GM12878 (cell line): ENCODE results near the gene HOXC5. TPM values are rescaled to one million over a fixed set of nuclear protein-coding genes. Genes with fewer than 3 reads are reported as not detected.

Experiments used
- ATAC-seq: fragments of 200-7000 bp; cut with Tn5 transposase; 3 replicates; pipeline ENCODE4 v1.9.1; 2020; ENCODE audit warnings: mild to moderate bottlenecking, moderate library complexity
- BruUV-seq: library from RNA; stranded (reverse); fragments of 400-500 nt; replicated peaks from 2 replicates; lab custom pipeline; 2021; lab: Mats Ljungman, UMichigan
- CTCF ChIA-PET: fragments of 300-600 bp; sonication (Branson Sonifier 250); formaldehyde crosslinking; extraction: SDS; loops from one replicate; lab custom pipeline; 2021; ENCODE audit warnings: inconsistent platforms; lab: Yijun Ruan, JAX
- POLR2A ChIA-PET: fragments of 350-600 bp; formaldehyde crosslinking; extraction: SDS; loops from one replicate; lab custom pipeline; 2021; ENCODE audit warnings: inconsistent platforms; lab: Charles Lee
- RAD21 ChIA-PET: fragments of 300-600 bp; sonication (Branson Sonifier 250); formaldehyde crosslinking; loops from one replicate; lab custom pipeline; 2023; ENCODE audit warnings: antibody characterized with exemption; ENCODE audit not compliant: unreplicated experiment; lab: Charles Lee
- SMC1A ChIA-PET: fragments of 300-600 bp; sonication (Branson Sonifier 250); formaldehyde crosslinking; loops from one replicate; lab custom pipeline; 2023; ENCODE audit not compliant: unreplicated experiment, uncharacterized antibody; lab: Charles Lee
- DNase-seq: peaks from one replicate; pipeline ENCODE4 v3.0.0-alpha.2; 2011; ENCODE audit warnings: low read depth, low spot score
- FAIRE-seq: peaks from 3 replicates; lab custom pipeline; 2011; peaks lifted over from hg19 to GRCh38; lab: Jason Lieb, UNC
- H2AFZ ChIP-seq: 2 replicates; pipeline ENCODE4 v1.6.0; 2011; ENCODE audit warnings: low read depth, low read length, control low read depth; ENCODE audit not compliant: control insufficient read depth
- H3K27ac ChIP-seq: 2 replicates; pipeline ENCODE4 v1.5.1; 2011; ENCODE audit warnings: control low read depth; ENCODE audit not compliant: control insufficient read depth, insufficient read depth
- H3K27me3 ChIP-seq, 2 experiments: replicated peaks in 1 of 2; 2 replicates each; pipeline versions ENCODE4 v1.6.0 to v1.6.1; 2011; ENCODE audit warnings: low read length in 1 of 2; ENCODE audit not compliant: control insufficient read depth in 2 of 2, insufficient read depth in 2 of 2
- H3K36me3 ChIP-seq, 2 experiments: 2 replicates each; pipeline ENCODE4 v1.5.1; 2011; ENCODE audit warnings: low read length in 1 of 2; ENCODE audit not compliant: control insufficient read depth in 2 of 2, insufficient read depth in 2 of 2
- H3K4me1 ChIP-seq: 2 replicates; pipeline ENCODE4 v1.6.1; 2011; ENCODE audit warnings: mild to moderate bottlenecking, low read length, moderate library complexity, mixed read lengths; ENCODE audit not compliant: control insufficient read depth, insufficient read depth
- H3K4me2 ChIP-seq: 2 replicates; pipeline ENCODE4 v1.6.0; 2011; ENCODE audit warnings: control low read depth; ENCODE audit not compliant: control insufficient read depth, insufficient read depth
- H3K4me3 ChIP-seq: fragments of 200-600 bp; sonication (generic); 2 replicates; pipeline ENCODE4 v1.5.1; 2016
- H3K79me2 ChIP-seq: 2 replicates; pipeline ENCODE4 v1.6.0; 2011; ENCODE audit warnings: low read length; ENCODE audit not compliant: control insufficient read depth, insufficient read depth
- H3K9ac ChIP-seq: 2 replicates; pipeline ENCODE4 v1.8.0; 2011; ENCODE audit warnings: low read length, control low read depth, mixed read lengths; ENCODE audit not compliant: control insufficient read depth, insufficient read depth
- H3K9me3 ChIP-seq: replicated peaks from 3 replicates; pipeline ENCODE4 v1.5.1; 2011; ENCODE audit warnings: mild to moderate bottlenecking, low read length; ENCODE audit not compliant: control insufficient read depth, insufficient read depth
- H4K20me1 ChIP-seq: 2 replicates; pipeline ENCODE4 v1.6.0; 2011; ENCODE audit not compliant: control insufficient read depth, insufficient read depth
- BMI1 ChIP-seq: fragments of 450-650 bp; IDR thresholded peaks from 2 replicates; pipeline ENCODE4 v1.6.1; 2016; ENCODE audit warnings: mild to moderate bottlenecking, moderate library complexity, borderline replicate concordance
- E2F8 ChIP-seq: fragments of 450-650 bp; IDR thresholded peaks from 2 replicates; pipeline ENCODE4 v1.6.1; 2018; ENCODE audit warnings: mild to moderate bottlenecking, low read depth, moderate library complexity; ENCODE audit not compliant: partially characterized antibody
- IKZF2 ChIP-seq, 2 experiments: fragments of 450-650 bp; IDR thresholded peaks; 2 replicates each; pipeline ENCODE4 v1.6.1; 2017; ENCODE audit warnings: mild to moderate bottlenecking in 2 of 2, moderate library complexity in 2 of 2
- KLF5 ChIP-seq: fragments of 450-650 bp; IDR thresholded peaks from 2 replicates; pipeline ENCODE4 v1.6.1; 2014; ENCODE audit warnings: mild to moderate bottlenecking; ENCODE audit not compliant: partially characterized antibody
- MEF2B ChIP-seq: fragments of 450-650 bp; IDR thresholded peaks from 2 replicates; pipeline ENCODE4 v1.6.1; 2018; ENCODE audit warnings: mild to moderate bottlenecking, moderate library complexity; ENCODE audit not compliant: partially characterized antibody, poor library complexity, severe bottlenecking
- MXI1 ChIP-seq: fragments of 150-350 bp; IDR thresholded peaks from 2 replicates; pipeline ENCODE4 v1.6.1; 2011; ENCODE audit warnings: low read depth, mild to moderate bottlenecking, inconsistent platforms, low read length, improper control_type of control experiment
- RBBP5 ChIP-seq: fragments of 200-600 bp; sonication (generic); conservative IDR thresholded peaks from 2 replicates; pipeline ENCODE4 v1.6.1; 2016
- SMARCA5 ChIP-seq: fragments of 450-650 bp; IDR thresholded peaks from 2 replicates; pipeline ENCODE4 v1.6.1; 2017; ENCODE audit warnings: mild to moderate bottlenecking
- ZBED1 ChIP-seq: IDR thresholded peaks from 2 replicates; pipeline ENCODE4 v1.6.1; 2016; ENCODE audit warnings: borderline replicate concordance
- ZBTB11 ChIP-seq: fragments of 450-650 bp; formaldehyde crosslinking; IDR thresholded peaks from 2 replicates; pipeline ENCODE4 v1.5.0; 2022; ENCODE audit warnings: mild to moderate bottlenecking, missing genetic modification characterization
- ZNF24 ChIP-seq: fragments of 450-650 bp; IDR thresholded peaks from 2 replicates; pipeline ENCODE4 v1.6.1; 2017; ENCODE audit warnings: antibody characterized with exemption, mild to moderate bottlenecking
- ZNF384 ChIP-seq: IDR thresholded peaks from 2 replicates; pipeline ENCODE4 v1.6.1; 2012; ENCODE audit warnings: low read depth, mild to moderate bottlenecking, low read length, improper control_type of control experiment, borderline replicate concordance
- in situ Hi-C: fragments of 300-500 bp; cut with MboI; formaldehyde crosslinking; loops from 9 replicates; pipeline ENCODE4 v1.14.3; 2018; ENCODE audit warnings: mixed read lengths
- intact Hi-C: fragments of 100-400 bp; cut with micrococcal nuclease; formaldehyde crosslinking; loops from one replicate; pipeline ENCODE4 v1.14.2; 2022; ENCODE audit not compliant: unreplicated experiment
- polyA plus RNA-seq, 11 experiments: library from polyadenylated mRNA; depleted of rRNA in 4 of 11; unstranded in 6 of 11; stranded (reverse) in 5 of 11; fragments of >200 nt; fragmentation: Nextera tagmentation in 4 of 11; fragmentation: Illumina TruSeq in 1 of 11; extraction: Ambion mirVana in 4 of 11; extraction: Trizol in 1 of 11; gene quantifications; 1 replicate in 1 of 11; 2 replicates in 10 of 11; pipeline versions ENCODE4 v1.2.1 to v1.2.3, GENCODE V29; 2011 to 2016; ENCODE audit warnings: inconsistent platforms in 2 of 11, missing spikeins in 2 of 11, low read depth in 1 of 11
- total RNA-seq, 4 experiments: library from RNA; depleted of rRNA in 3 of 4; stranded (reverse); fragments of >200 nt in 3 of 4; fragmentation: Illumina TruSeq in 1 of 4; extraction: Trizol in 1 of 4; gene quantifications; 2 replicates each; pipeline versions ENCODE4 v1.2.1 to v1.2.3, GENCODE V29; 2013 to 2021
- TF ChIP-seq, protein P1 (sequence below): IDR thresholded peaks from 2 replicates; pipeline ENCODE4 v1.6.1; 2011; ENCODE audit warnings: borderline replicate concordance, low read depth, mild to moderate bottlenecking, moderate library complexity, low read length; ENCODE audit not compliant: insufficient read depth, poor library complexity, severe bottlenecking
- TF ChIP-seq, protein P2 (sequence below): fragments of 450-650 bp; formaldehyde crosslinking; IDR thresholded peaks from 2 replicates; pipeline ENCODE4 v1.4.0; 2020; ENCODE audit warnings: mild to moderate bottlenecking, moderate library complexity

HOXC5 gene
- total and polyA plus RNA-seq, 10 of the 15 experiments (the other 5 are each of a cell fraction or from before 2014, with no cell fraction given), result 0.11 TPM; not detected in 9

GRCh38 chr12:54075974-54076373 is 43.1 kb downstream of the HOXC5 start:
- Histone ChIP-seq H4K20me1 (no peaks in the 10 kb centered on the region), H3K4me3 (no peak overlapping the region), H3K27ac (no peak overlapping the region), H3K9me3 (no peaks in the 10 kb centered on the region), H3K4me2 (no peak overlapping the region), H2AFZ (no peak overlapping the region), H3K79me2 (no peaks in the 10 kb centered on the region), H3K27me3 (no peaks in the 10 kb centered on the region), H3K9ac (no peak overlapping the region), H3K36me3 (no peaks in the 10 kb centered on the region), H3K4me1 (no peaks in the 10 kb centered on the region)
- DNase-seq (no peak), FAIRE-seq (no peak), ATAC-seq (no peak)
- in situ Hi-C loops (no loop called here), intact Hi-C loops (no loop called here)
- ChIA-PET POLR2A (no interaction called here), CTCF (interaction anchor here (1.1 to 1.4 kb wide), 2 partner anchors 22 to 126 kb away, joined by 3 to 5 read pairs; partner anchors contain the start of gene HOXC4), RAD21 (interaction anchor here (1.3 kb wide), 1 partner anchor 22 kb away, joined by 3 read pairs; the partner anchor contains the start of gene HOXC4), SMC1A (no interaction called here)
- BruUV-seq, result no TSS peak
- TF ChIP-seq E2F8, result no peak
- no peak for TF ChIP-seq MEF2B
- TF ChIP-seq ZBTB11 (CRISPR knock-in tag), result no peak
- TF ChIP-seq, protein P1, sequence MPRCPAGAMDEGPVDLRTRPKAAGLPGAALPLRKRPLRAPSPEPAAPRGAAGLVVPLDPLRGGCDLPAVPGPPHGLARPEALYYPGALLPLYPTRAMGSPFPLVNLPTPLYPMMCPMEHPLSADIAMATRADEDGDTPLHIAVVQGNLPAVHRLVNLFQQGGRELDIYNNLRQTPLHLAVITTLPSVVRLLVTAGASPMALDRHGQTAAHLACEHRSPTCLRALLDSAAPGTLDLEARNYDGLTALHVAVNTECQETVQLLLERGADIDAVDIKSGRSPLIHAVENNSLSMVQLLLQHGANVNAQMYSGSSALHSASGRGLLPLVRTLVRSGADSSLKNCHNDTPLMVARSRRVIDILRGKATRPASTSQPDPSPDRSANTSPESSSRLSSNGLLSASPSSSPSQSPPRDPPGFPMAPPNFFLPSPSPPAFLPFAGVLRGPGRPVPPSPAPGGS, result no peak
- TF ChIP-seq IKZF2 (IDR thresholded peaks at IDR 0.05), result no peak
- TF ChIP-seq BMI1, result no peak
- TF ChIP-seq KLF5, result no peak
- TF ChIP-seq ZNF384, result no peak
- TF ChIP-seq MXI1, result no peak
- no peak for TF ChIP-seq ZBED1
- TF ChIP-seq SMARCA5, result no peak
- TF ChIP-seq, protein P2, sequence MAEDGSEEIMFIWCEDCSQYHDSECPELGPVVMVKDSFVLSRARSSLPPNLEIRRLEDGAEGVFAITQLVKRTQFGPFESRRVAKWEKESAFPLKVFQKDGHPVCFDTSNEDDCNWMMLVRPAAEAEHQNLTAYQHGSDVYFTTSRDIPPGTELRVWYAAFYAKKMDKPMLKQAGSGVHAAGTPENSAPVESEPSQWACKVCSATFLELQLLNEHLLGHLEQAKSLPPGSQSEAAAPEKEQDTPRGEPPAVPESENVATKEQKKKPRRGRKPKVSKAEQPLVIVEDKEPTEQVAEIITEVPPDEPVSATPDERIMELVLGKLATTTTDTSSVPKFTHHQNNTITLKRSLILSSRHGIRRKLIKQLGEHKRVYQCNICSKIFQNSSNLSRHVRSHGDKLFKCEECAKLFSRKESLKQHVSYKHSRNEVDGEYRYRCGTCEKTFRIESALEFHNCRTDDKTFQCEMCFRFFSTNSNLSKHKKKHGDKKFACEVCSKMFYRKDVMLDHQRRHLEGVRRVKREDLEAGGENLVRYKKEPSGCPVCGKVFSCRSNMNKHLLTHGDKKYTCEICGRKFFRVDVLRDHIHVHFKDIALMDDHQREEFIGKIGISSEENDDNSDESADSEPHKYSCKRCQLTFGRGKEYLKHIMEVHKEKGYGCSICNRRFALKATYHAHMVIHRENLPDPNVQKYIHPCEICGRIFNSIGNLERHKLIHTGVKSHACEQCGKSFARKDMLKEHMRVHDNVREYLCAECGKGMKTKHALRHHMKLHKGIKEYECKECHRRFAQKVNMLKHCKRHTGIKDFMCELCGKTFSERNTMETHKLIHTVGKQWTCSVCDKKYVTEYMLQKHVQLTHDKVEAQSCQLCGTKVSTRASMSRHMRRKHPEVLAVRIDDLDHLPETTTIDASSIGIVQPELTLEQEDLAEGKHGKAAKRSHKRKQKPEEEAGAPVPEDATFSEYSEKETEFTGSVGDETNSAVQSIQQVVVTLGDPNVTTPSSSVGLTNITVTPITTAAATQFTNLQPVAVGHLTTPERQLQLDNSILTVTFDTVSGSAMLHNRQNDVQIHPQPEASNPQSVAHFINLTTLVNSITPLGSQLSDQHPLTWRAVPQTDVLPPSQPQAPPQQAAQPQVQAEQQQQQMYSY (CRISPR knock-in tag), result no peak
- TF ChIP-seq ZNF24, result no peak
- TF ChIP-seq RBBP5, result no peak
